H9 (cell line): ENCODE results near the gene TMEM181. TPM values are rescaled to one million over a fixed set of nuclear protein-coding genes. Genes with fewer than 3 reads are reported as not detected.

Experiments used
- DNase-seq: peaks from one replicate; pipeline ENCODE4 v3.0.0-alpha.2; 2017
- H2AFZ ChIP-seq: one replicate; pipeline ENCODE4 v1.6.1; 2013; ENCODE audit warnings: mild to moderate bottlenecking, low read length, control low read depth, moderate library complexity
- H2AK5ac ChIP-seq: 2 replicates; pipeline ENCODE4 v1.6.1; 2013; ENCODE audit warnings: low read length, control low read depth, mixed read lengths; ENCODE audit not compliant: insufficient read length
- H2BK120ac ChIP-seq: one replicate; pipeline ENCODE4 v1.6.1; 2013; ENCODE audit warnings: low read depth, mild to moderate bottlenecking, low read length, control low read depth, inconsistent platforms; ENCODE audit not compliant: poor library complexity, severe bottlenecking
- H2BK12ac ChIP-seq: 2 replicates; pipeline ENCODE4 v1.6.1; 2013; ENCODE audit warnings: low read length, control low read depth, mixed read lengths, low read depth; ENCODE audit not compliant: insufficient read length
- H2BK15ac ChIP-seq: 2 replicates; pipeline ENCODE4 v1.6.1; 2013; ENCODE audit warnings: low read depth, low read length, control low read depth
- H2BK20ac ChIP-seq: one replicate; pipeline ENCODE4 v1.6.1; 2013; ENCODE audit warnings: low read depth, mild to moderate bottlenecking, low read length, control low read depth, inconsistent platforms; ENCODE audit not compliant: poor library complexity, severe bottlenecking
- H2BK5ac ChIP-seq: 2 replicates; pipeline ENCODE4 v1.6.1; 2013; ENCODE audit warnings: low read length, control low read depth, mixed read lengths; ENCODE audit not compliant: insufficient read length
- H3K14ac ChIP-seq: 2 replicates; pipeline ENCODE4 v1.6.1; 2013; ENCODE audit warnings: low read length, control low read depth; ENCODE audit not compliant: insufficient read depth
- H3K18ac ChIP-seq: 2 replicates; pipeline ENCODE4 v1.6.1; 2013; ENCODE audit warnings: low read depth, mild to moderate bottlenecking, mixed read lengths, low read length, control low read depth; ENCODE audit not compliant: insufficient read length
- H3K23ac ChIP-seq: 2 replicates; pipeline ENCODE4 v1.6.1; 2013; ENCODE audit warnings: low read length, control low read depth, mixed read lengths, low read depth; ENCODE audit not compliant: insufficient read length
- H3K23me2 ChIP-seq: 2 replicates; pipeline ENCODE4 v1.6.1; 2013; ENCODE audit warnings: low read depth, mild to moderate bottlenecking, mixed read lengths, low read length, control low read depth; ENCODE audit not compliant: insufficient read length, poor library complexity, severe bottlenecking
- H3K27ac ChIP-seq: 2 replicates; pipeline ENCODE4 v1.5.1; 2013; ENCODE audit warnings: low read length, control low read depth, mixed read lengths, low read depth; ENCODE audit not compliant: insufficient read length
- H3K27me3 ChIP-seq: 2 replicates; pipeline ENCODE4 v1.6.1; 2013; ENCODE audit warnings: low read length, control low read depth, inconsistent platforms; ENCODE audit not compliant: insufficient read depth
- H3K4ac ChIP-seq: 2 replicates; pipeline ENCODE4 v1.6.1; 2013; ENCODE audit warnings: low read depth, mild to moderate bottlenecking, control low read depth, inconsistent platforms, low read length, moderate library complexity
- H3K4me1 ChIP-seq: 2 replicates; pipeline ENCODE4 v1.6.1; 2013; ENCODE audit warnings: low read length, control low read depth, inconsistent platforms; ENCODE audit not compliant: insufficient read depth
- H3K4me2 ChIP-seq: 2 replicates; pipeline ENCODE4 v1.6.1; 2013; ENCODE audit warnings: low read length, control low read depth, mixed read lengths; ENCODE audit not compliant: insufficient read length, insufficient read depth
- H3K56ac ChIP-seq: 2 replicates; pipeline ENCODE4 v1.6.1; 2013; ENCODE audit warnings: low read depth, mild to moderate bottlenecking, mixed read lengths, low read length, control low read depth; ENCODE audit not compliant: insufficient read length
- H3K79me1 ChIP-seq: 2 replicates; pipeline ENCODE4 v1.6.1; 2013; ENCODE audit warnings: low read depth, mild to moderate bottlenecking, moderate library complexity, low read length, control low read depth, inconsistent platforms; ENCODE audit not compliant: insufficient read depth, poor library complexity, severe bottlenecking
- H3K79me2 ChIP-seq: 2 replicates; pipeline ENCODE4 v1.6.1; 2013; ENCODE audit warnings: low read length, control low read depth, inconsistent platforms; ENCODE audit not compliant: insufficient read depth
- H3K9ac ChIP-seq: 2 replicates; pipeline ENCODE4 v1.6.1; 2013; ENCODE audit warnings: low read length, control low read depth, mixed read lengths; ENCODE audit not compliant: insufficient read length; ENCODE audit errors: extremely low read depth
- H3K9me3 ChIP-seq: one replicate; pipeline ENCODE4 v1.6.1; 2013; ENCODE audit warnings: low read depth, low read length, inconsistent platforms; ENCODE audit not compliant: control insufficient read depth
- H3T11ph ChIP-seq: one replicate; pipeline ENCODE4 v1.6.1; 2013; ENCODE audit warnings: mild to moderate bottlenecking, low read length, control low read depth, inconsistent platforms
- H4K20me1 ChIP-seq: one replicate; pipeline ENCODE4 v1.6.1; 2013; ENCODE audit not compliant: control insufficient read depth, insufficient read length, insufficient read depth
- H4K5ac ChIP-seq: 2 replicates; pipeline ENCODE4 v1.6.1; 2013; ENCODE audit warnings: low read depth, mild to moderate bottlenecking, mixed read lengths, low read length, control low read depth; ENCODE audit not compliant: insufficient read length
- H4K8ac ChIP-seq: replicated peaks from 2 replicates; pipeline ENCODE4 v1.6.1; 2013; ENCODE audit warnings: low read length, control low read depth, mixed read lengths, low read depth; ENCODE audit not compliant: insufficient read length
- H4K91ac ChIP-seq: 2 replicates; pipeline ENCODE4 v1.6.1; 2013; ENCODE audit warnings: low read depth, mild to moderate bottlenecking, moderate library complexity, mixed read lengths, low read length, control low read depth; ENCODE audit not compliant: insufficient read length
- H3K27ac Mint-ChIP-seq, 3 experiments: 2 replicates in 2 of 3; 3 replicates in 1 of 3; pipeline ENCODE4 v1.8.0; 2020 to 2021; ENCODE audit warnings: mixed read lengths in 3 of 3, mild to moderate bottlenecking in 1 of 3, moderate library complexity in 1 of 3
- H3K27me3 Mint-ChIP-seq: 2 replicates; pipeline ENCODE4 v1.8.0; 2021; ENCODE audit warnings: low read depth, mild to moderate bottlenecking, moderate library complexity, mixed read lengths
- H3K36me3 Mint-ChIP-seq, 3 experiments: 2 replicates in 2 of 3; 3 replicates in 1 of 3; pipeline ENCODE4 v1.8.0; 2020 to 2021; ENCODE audit warnings: low read depth in 3 of 3, mixed read lengths in 3 of 3; ENCODE audit not compliant: insufficient read depth in 1 of 3
- H3K4me1 Mint-ChIP-seq, 2 experiments: 2 replicates each; pipeline ENCODE4 v1.8.0; 2020; ENCODE audit warnings: mixed read lengths in 2 of 2
- H3K4me3 Mint-ChIP-seq, 2 experiments: 2 replicates in 1 of 2; 3 replicates in 1 of 2; pipeline ENCODE4 v1.8.0; 2020 to 2021; ENCODE audit warnings: mild to moderate bottlenecking in 2 of 2, mixed read lengths in 2 of 2, moderate library complexity in 1 of 2
- H3K9me3 Mint-ChIP-seq, 2 experiments: 2 replicates in 1 of 2; 3 replicates in 1 of 2; pipeline ENCODE4 v1.8.0; 2020; ENCODE audit warnings: mild to moderate bottlenecking in 2 of 2, mixed read lengths in 2 of 2, moderate library complexity in 1 of 2
- WGBS: extraction: QIAGEN DNeasy Blood & Tissue Kit; methylation state at CpG from one replicate; pipeline ENCODE4 v1.1.7; 2013; ENCODE audit warnings: missing lambda C conversion rate, low lambda C conversion rate, mixed read lengths; ENCODE audit not compliant: insufficient read length; ENCODE audit errors: extremely low coverage; 5-methylcytosine and 5-hydroxymethylcytosine counted together
- total RNA-seq: library from RNA; stranded (reverse); gene quantifications from 2 replicates; pipeline ENCODE4 v1.2.1, GENCODE V29; 2021
- TF ChIP-seq, protein P1 (sequence below): fragments of 200-600 bp; sonication (generic); conservative IDR thresholded peaks from 3 replicates; pipeline ENCODE4 v1.8.0; 2021; ENCODE audit warnings: antibody characterized with exemption, mild to moderate bottlenecking

TMEM181 gene
- total RNA-seq, 1 experiment from 2014 or later, result 24.4 TPM

DNA sequence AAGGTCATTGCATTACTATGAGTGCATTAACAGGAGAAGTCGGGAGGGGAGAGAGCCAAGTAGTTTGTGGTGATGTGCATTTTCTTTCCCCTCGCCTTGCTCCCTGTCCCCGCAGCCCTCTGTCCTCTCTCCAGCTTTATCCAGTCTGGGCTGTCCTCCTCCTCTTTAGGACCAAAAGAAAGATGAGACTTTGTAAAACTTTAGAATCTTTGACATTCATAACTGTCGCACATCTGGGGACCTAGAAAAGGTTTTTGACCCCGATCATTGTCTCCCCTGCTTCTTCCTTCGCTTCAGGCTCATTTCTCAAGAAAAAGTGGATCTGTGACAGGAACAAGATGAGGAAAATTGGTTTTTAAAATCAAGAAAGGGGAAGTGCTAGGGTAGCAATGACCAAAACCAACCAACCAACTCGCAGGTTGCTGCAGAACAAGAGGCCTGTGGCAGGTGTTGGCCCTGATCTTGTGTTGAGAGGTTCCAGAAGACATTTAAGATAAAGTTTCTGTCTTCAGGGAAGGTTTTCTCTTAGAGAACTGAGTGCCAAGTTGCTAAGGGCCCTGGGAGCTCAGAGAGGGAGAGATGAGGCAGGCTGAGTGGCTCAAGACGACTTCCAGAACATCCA, 107.6 kb downstream of the TMEM181 start:
- H3K4me1 Mint-ChIP-seq, result peaks cover 17 to 18% of the 10 kb centered on the region in 2 experiments
- Histone ChIP-seq H4K8ac (no peak overlapping the region), H3K4ac (no peak overlapping the region), H2BK20ac (no peak overlapping the region), H2BK5ac (no peak overlapping the region), H3K23me2 (no peaks in the 10 kb centered on the region), H3T11ph (no peak overlapping the region), H3K27ac (no peak overlapping the region), H3K4me1 (no peaks in the 10 kb centered on the region), H2BK120ac (no peak overlapping the region), H3K79me1 (no peaks in the 10 kb centered on the region), H3K79me2 (no peaks in the 10 kb centered on the region), H4K5ac (no peak overlapping the region), H3K9ac (no peak overlapping the region), H3K14ac (no peak overlapping the region), H3K23ac (no peak overlapping the region), H4K20me1 (no peaks in the 10 kb centered on the region), H3K4me2 (no peak overlapping the region), H2AK5ac (no peak overlapping the region), H3K27me3 (no peaks in the 10 kb centered on the region), H4K91ac (no peak overlapping the region), H3K56ac (no peak overlapping the region), H2BK12ac (no peak overlapping the region), H2BK15ac (no peak overlapping the region), H3K18ac (no peak overlapping the region), H3K9me3 (no peaks in the 10 kb centered on the region), H2AFZ (no peak overlapping the region)
- peaks cover 10% of the 10 kb centered on the region for H3K27me3 Mint-ChIP-seq
- no CpG with 5 or more reads among the region's 8 CpGs for WGBS
- no peaks in the 10 kb centered on the region for H3K36me3 Mint-ChIP-seq
- TF ChIP-seq, protein P1, sequence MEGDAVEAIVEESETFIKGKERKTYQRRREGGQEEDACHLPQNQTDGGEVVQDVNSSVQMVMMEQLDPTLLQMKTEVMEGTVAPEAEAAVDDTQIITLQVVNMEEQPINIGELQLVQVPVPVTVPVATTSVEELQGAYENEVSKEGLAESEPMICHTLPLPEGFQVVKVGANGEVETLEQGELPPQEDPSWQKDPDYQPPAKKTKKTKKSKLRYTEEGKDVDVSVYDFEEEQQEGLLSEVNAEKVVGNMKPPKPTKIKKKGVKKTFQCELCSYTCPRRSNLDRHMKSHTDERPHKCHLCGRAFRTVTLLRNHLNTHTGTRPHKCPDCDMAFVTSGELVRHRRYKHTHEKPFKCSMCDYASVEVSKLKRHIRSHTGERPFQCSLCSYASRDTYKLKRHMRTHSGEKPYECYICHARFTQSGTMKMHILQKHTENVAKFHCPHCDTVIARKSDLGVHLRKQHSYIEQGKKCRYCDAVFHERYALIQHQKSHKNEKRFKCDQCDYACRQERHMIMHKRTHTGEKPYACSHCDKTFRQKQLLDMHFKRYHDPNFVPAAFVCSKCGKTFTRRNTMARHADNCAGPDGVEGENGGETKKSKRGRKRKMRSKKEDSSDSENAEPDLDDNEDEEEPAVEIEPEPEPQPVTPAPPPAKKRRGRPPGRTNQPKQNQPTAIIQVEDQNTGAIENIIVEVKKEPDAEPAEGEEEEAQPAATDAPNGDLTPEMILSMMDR, result no peak
- no peak overlapping the region for H3K27ac Mint-ChIP-seq
- H3K9me3 Mint-ChIP-seq, result no peaks in the 10 kb centered on the region
- DNase-seq, result no peak
- H3K4me3 Mint-ChIP-seq, result no peak overlapping the region
